HepG2 (cell line): ENCODE measurements around the gene FAM9C. TPM values are rescaled to one million over a fixed set of nuclear protein-coding genes. Genes with fewer than 3 reads are reported as not detected.

ENCODE experiments used
- ATAC-seq: fragments of 200-7000 bp; cut with Tn5 transposase; 3 replicates; pipeline ENCODE4 v1.9.1; 2020; ENCODE audit warnings: mild to moderate bottlenecking, moderate library complexity
- BruUV-seq: library from RNA; stranded (reverse); fragments of 400-500 nt; replicated peaks from 2 replicates; lab custom pipeline; 2021; lab: Mats Ljungman, UMichigan
- CTCF ChIA-PET: fragments of 300-600 bp; formaldehyde crosslinking; extraction: SDS; loops from one replicate; lab custom pipeline; 2021; ENCODE audit warnings: low total read pairs, inconsistent platforms, low intra/inter-chr PET ratio; lab: Yijun Ruan, JAX
- POLR2A ChIA-PET: fragments of 350-600 bp; sonication (Branson Sonifier 250); formaldehyde crosslinking; loops from one replicate; lab custom pipeline; 2020; ENCODE audit warnings: antibody characterized with exemption, inconsistent platforms; lab: Yijun Ruan, JAX
- DNase-seq: peaks from one replicate; pipeline ENCODE4 v3.0.0-alpha.2; 2015; ENCODE audit warnings: low spot score
- FAIRE-seq: peaks from 3 replicates; lab custom pipeline; 2011; peaks lifted over from hg19 to GRCh38; lab: Jason Lieb, UNC
- H2AFZ ChIP-seq: one replicate; pipeline ENCODE4 v1.6.1; 2011; ENCODE audit warnings: low read length, inconsistent platforms
- H3K27ac ChIP-seq: fragments of 300-600 bp; 3 replicates; pipeline ENCODE4 v1.8.0; 2011; ENCODE audit warnings: mixed run types, mild to moderate bottlenecking, mixed read lengths, low read length, inconsistent platforms; ENCODE audit not compliant: insufficient read depth; ENCODE audit errors: extremely low read length
- H3K27me3 ChIP-seq, 2 experiments: fragments of 200-600 bp in 1 of 2; 2 replicates in 1 of 2; 3 replicates in 1 of 2; pipeline versions ENCODE4 v1.6.0 to v1.8.0; 2011; ENCODE audit warnings: low read length in 2 of 2, mild to moderate bottlenecking in 2 of 2, moderate library complexity in 2 of 2, inconsistent platforms in 1 of 2; ENCODE audit not compliant: insufficient read depth in 2 of 2, control insufficient read depth in 1 of 2
- H3K36me3 ChIP-seq, 2 experiments: fragments of 200-600 bp in 1 of 2; replicated peaks in 1 of 2; 2 replicates in 1 of 2; 3 replicates in 1 of 2; pipeline versions ENCODE4 v1.5.1 to v1.8.0; 2011; ENCODE audit warnings: low read length in 2 of 2, inconsistent platforms in 1 of 2; ENCODE audit not compliant: insufficient read depth in 2 of 2, control insufficient read depth in 1 of 2
- H3K4me1 ChIP-seq: 2 replicates; pipeline ENCODE4 v1.5.1; 2012; ENCODE audit warnings: low read length, inconsistent platforms; ENCODE audit not compliant: insufficient read depth
- H3K4me2 ChIP-seq: 2 replicates; pipeline ENCODE4 v1.6.0; 2011; ENCODE audit warnings: low read depth, low read length, inconsistent platforms
- H3K4me3 ChIP-seq, 3 experiments: fragments of 200-600 bp in 1 of 3; sonication (generic), shearing (Covaris generic) in 1 of 3; replicated peaks in 1 of 3; 2 replicates each; pipeline ENCODE4 v1.5.1; 2011 to 2016; ENCODE audit warnings: low read length in 3 of 3, inconsistent platforms in 2 of 3, low read depth in 2 of 3, mild to moderate bottlenecking in 2 of 3, control low read depth in 1 of 3, mixed read lengths in 1 of 3; ENCODE audit not compliant: insufficient read depth in 1 of 3
- H3K79me2 ChIP-seq: one replicate; pipeline ENCODE4 v1.6.1; 2011; ENCODE audit warnings: low read length, inconsistent platforms; ENCODE audit not compliant: insufficient read depth
- H3K9ac ChIP-seq: 2 replicates; pipeline ENCODE4 v1.6.0; 2011; ENCODE audit warnings: mild to moderate bottlenecking, low read depth, low read length, inconsistent platforms; ENCODE audit not compliant: insufficient read depth
- H3K9me3 ChIP-seq: 2 replicates; pipeline ENCODE4 v1.5.1; 2012; ENCODE audit warnings: mild to moderate bottlenecking, low read length
- H4K20me1 ChIP-seq: 2 replicates; pipeline ENCODE4 v1.6.0; 2011; ENCODE audit warnings: inconsistent platforms, mild to moderate bottlenecking, low read length, moderate library complexity; ENCODE audit not compliant: insufficient read depth
- DNMT3B ChIP-seq: conservative IDR thresholded peaks from 2 replicates; pipeline ENCODE4 v1.6.1; 2016; ENCODE audit warnings: missing biosample characterization, control low read depth
- IKZF5 ChIP-seq: IDR thresholded peaks from 2 replicates; pipeline ENCODE4 v1.6.1; 2018; ENCODE audit warnings: missing genetic modification reagents, mild to moderate bottlenecking, missing compliant biosample characterization
- NFAT5 ChIP-seq: sonication (generic); formaldehyde crosslinking; IDR thresholded peaks from 2 replicates; pipeline ENCODE4 v1.4.0; 2020; ENCODE audit warnings: missing genetic modification reagents
- NFIB ChIP-seq: sonication (generic); formaldehyde crosslinking; IDR thresholded peaks from 2 replicates; pipeline ENCODE4 v1.9.0; 2021; ENCODE audit warnings: missing genetic modification reagents, mild to moderate bottlenecking, borderline replicate concordance
- RCOR2 ChIP-seq: IDR thresholded peaks from 2 replicates; pipeline ENCODE4 v1.6.1; 2016; ENCODE audit warnings: missing biosample characterization, missing genetic modification reagents
- SKIL ChIP-seq: sonication (generic); formaldehyde crosslinking; IDR thresholded peaks from 2 replicates; pipeline ENCODE4 v1.8.0; 2022; ENCODE audit warnings: missing genetic modification reagents, mild to moderate bottlenecking, moderate library complexity, borderline replicate concordance
- ZKSCAN8 ChIP-seq: IDR thresholded peaks from 2 replicates; pipeline ENCODE4 v1.6.1; 2016; ENCODE audit warnings: borderline replicate concordance, missing genetic modification reagents, missing compliant biosample characterization
- ZNF354B ChIP-seq: sonication (generic); formaldehyde crosslinking; IDR thresholded peaks from 2 replicates; pipeline ENCODE4 v1.8.0; 2022; ENCODE audit warnings: mild to moderate bottlenecking, missing genetic modification reagents
- ZNF576 ChIP-seq: sonication (generic); formaldehyde crosslinking; IDR thresholded peaks from 2 replicates; pipeline ENCODE4 v1.4.0; 2020; ENCODE audit warnings: mild to moderate bottlenecking, missing genetic modification reagents
- ZNF616 ChIP-seq: sonication (generic); formaldehyde crosslinking; IDR thresholded peaks from 2 replicates; pipeline ENCODE4 v1.5.0; 2020; ENCODE audit warnings: low read depth, mild to moderate bottlenecking, missing genetic modification reagents
- ZNF660 ChIP-seq: sonication (generic); formaldehyde crosslinking; IDR thresholded peaks from 2 replicates; pipeline ENCODE4 v1.5.1; 2020; ENCODE audit warnings: mild to moderate bottlenecking, low read depth, missing genetic modification reagents, borderline replicate concordance
- ZNF740 ChIP-seq: sonication (generic); formaldehyde crosslinking; IDR thresholded peaks from 2 replicates; pipeline ENCODE4 v1.4.0; 2020; ENCODE audit warnings: missing genetic modification reagents
- WGBS: methylation state at CpG from one replicate; pipeline ENCODE4 v1.1.6; 2017; ENCODE audit warnings: low lambda C conversion rate; 5-methylcytosine and 5-hydroxymethylcytosine counted together
- in situ Hi-C: cut with HindIII; loops from 2 replicates; pipeline ENCODE4 v1.10.0; 2017; ENCODE audit warnings: low pct_unique_long_range_greater_than_20kb; ENCODE audit not compliant: extremely low pct_ligation_motif_present
- intact Hi-C: fragments of 100-400 bp; cut with micrococcal nuclease; formaldehyde crosslinking; loops from one replicate; pipeline ENCODE4 v1.10.0; 2022; ENCODE audit not compliant: unreplicated experiment
- polyA plus RNA-seq, 8 experiments: library from polyadenylated mRNA; depleted of rRNA in 3 of 8; stranded (reverse) in 7 of 8; unstranded in 1 of 8; fragments of >200 nt; fragmentation: Illumina TruSeq in 4 of 8; extraction: Trizol in 4 of 8; gene quantifications; 2 replicates each; pipeline versions ENCODE4 v1.2.1 to v1.2.3, GENCODE V29; 2011 to 2016; ENCODE audit warnings: low read depth in 4 of 8, missing spikeins in 1 of 8, mixed read lengths in 1 of 8; ENCODE audit not compliant: insufficient read depth in 1 of 8
- total RNA-seq, 5 experiments: library from RNA; depleted of rRNA; stranded (reverse); fragments of >200 nt; fragmentation: Illumina TruSeq; extraction: Trizol; gene quantifications; 2 replicates each; pipeline ENCODE4 v1.2.3, GENCODE V29; 2016; ENCODE audit warnings: low read depth in 1 of 5

FAM9C gene
- total and polyA plus RNA-seq, 2 of the 13 experiments (the other 11 are each of a cell fraction or from before 2014, with no cell fraction given), result not detected

- TF ChIP-seq IKZF5 (CRISPR knock-in tag) (no peak), SKIL (CRISPR knock-in tag) (no peak), RCOR2 (CRISPR knock-in tag) (no peak), ZNF354B (CRISPR knock-in tag) (no peak), ZNF660 (no peak), DNMT3B (no peak), ZKSCAN8 (CRISPR knock-in tag) (no peak), NFIB (CRISPR knock-in tag) (no peak)
- TF ChIP-seq, all 625 proteins: peak for 0
Measured at GRCh38 chrX:13080128-13080795, 35.8 kb upstream of the FAM9C start (continued).

GRCh38 chrX:13078739-13079444, 34.5 kb upstream of the FAM9C start:
- H3K36me3 ChIP-seq, result no peaks in the 10 kb centered on the region
- BruUV-seq, result no TSS peak
- ChIA-PET POLR2A (no interaction called here), CTCF (no interaction called here)
- no peaks in the 10 kb centered on the region for H3K4me1 ChIP-seq
- H3K4me2 ChIP-seq, result no peak overlapping the region
- no peak overlapping the region for H3K9ac ChIP-seq
- H4K20me1 ChIP-seq, result no peaks in the 10 kb centered on the region
- intact Hi-C loops, result no loop called here
- 37% methylated on average over 7 of the region's 10 CpGs for WGBS
- no peak for FAIRE-seq
- H3K4me3 ChIP-seq, result no peak overlapping the region
- ATAC-seq, result no peak
- H3K79me2 ChIP-seq, result no peaks in the 10 kb centered on the region
- no peak for DNase-seq
- no peaks in the 10 kb centered on the region for H3K9me3 ChIP-seq
- in situ Hi-C loops, result no loop called here
- no peaks in the 10 kb centered on the region for H3K27me3 ChIP-seq
- H2AFZ ChIP-seq, result no peak overlapping the region
- H3K27ac ChIP-seq, result no peak overlapping the region
- no peak for TF ChIP-seq ZNF616 (CRISPR knock-in tag)
- no peak for TF ChIP-seq ZNF576
- no peak for TF ChIP-seq NFAT5
- TF ChIP-seq ZNF740 (CRISPR knock-in tag), result no peak
